Right lobe of liver (tissue), 4 donors: ENCODE measurements around the gene SYNPO.

ENCODE experiments used
- CTCF ChIP-seq, 4 donors: fragments of 200-600 bp in 3 of 4; fragments of 450-650 bp in 1 of 4; IDR thresholded peaks; one replicate each; pipeline versions ENCODE4 v1.5.1 to v1.8.0; 2016 to 2022; ENCODE audit warnings: antibody characterized with exemption in 4 of 4, mild to moderate bottlenecking in 2 of 4
- POLR2A ChIP-seq: fragments of 450-650 bp; IDR thresholded peaks from one replicate; pipeline ENCODE4 v1.6.1; 2017; ENCODE audit warnings: antibody characterized with exemption, mild to moderate bottlenecking
- donor health status: DM: no; HTN: no; CAD: no.
- donor health status: DM: no; HTN: no; CAD: no.
- donor health status: DM: no; HTN: yes; CAD: no.

- TF ChIP-seq CTCF (IDR thresholded peaks at IDR 0.05) (no peak), POLR2A (peak; percentile 60)
These were observed at the start of gene SYNPO for GRCh38 chr5:150640311-150641005.
